ENCODE data around the gene APLN. TPM values are rescaled to one million over a fixed set of nuclear protein-coding genes. Genes with fewer than 3 reads are reported as not detected.

The APLN gene
- total RNA-seq, 2 donors from 2014 or later, result not detected

DNA sequence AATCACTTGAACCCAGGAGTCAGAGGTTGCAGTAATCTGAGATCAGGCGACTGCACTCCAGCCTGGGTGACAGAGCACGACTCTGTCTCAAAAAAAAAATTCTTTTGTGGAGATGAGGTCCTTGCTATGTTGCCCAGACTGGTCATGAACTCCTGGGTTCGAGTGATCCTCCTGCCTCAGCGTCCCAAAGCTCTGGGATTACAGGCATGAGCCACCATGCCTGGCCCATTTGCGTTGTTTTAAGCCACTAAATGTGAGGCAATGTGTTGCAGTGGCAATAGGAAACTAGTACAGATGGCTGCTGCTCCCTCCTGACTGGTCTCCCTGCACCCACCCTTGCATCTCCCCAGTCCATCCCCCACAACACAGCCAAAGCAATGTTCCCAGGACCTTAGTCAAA is 40.0 kb upstream of the APLN start:
- intact Hi-C loops (cut with DNase I), result no loop called here
- H3K36me3 ChIP-seq (replicated peaks in 1 of 2; ENCODE audit: insufficient read depth in 1 of 2, low read depth in 2 of 2), result no peaks in the 10 kb centered on the region
- no peak overlapping the region for H3K4me3 ChIP-seq
- 73 to 83% methylated on average over 2 to 5 of the region's 5 CpGs for WGBS, 2 donors
- no peaks in the 10 kb centered on the region for H3K27me3 ChIP-seq
- no peak for DNase-seq
- H3K4me1 ChIP-seq, result no peaks in the 10 kb centered on the region
- ATAC-seq, result no peak
- TF ChIP-seq, protein P1, sequence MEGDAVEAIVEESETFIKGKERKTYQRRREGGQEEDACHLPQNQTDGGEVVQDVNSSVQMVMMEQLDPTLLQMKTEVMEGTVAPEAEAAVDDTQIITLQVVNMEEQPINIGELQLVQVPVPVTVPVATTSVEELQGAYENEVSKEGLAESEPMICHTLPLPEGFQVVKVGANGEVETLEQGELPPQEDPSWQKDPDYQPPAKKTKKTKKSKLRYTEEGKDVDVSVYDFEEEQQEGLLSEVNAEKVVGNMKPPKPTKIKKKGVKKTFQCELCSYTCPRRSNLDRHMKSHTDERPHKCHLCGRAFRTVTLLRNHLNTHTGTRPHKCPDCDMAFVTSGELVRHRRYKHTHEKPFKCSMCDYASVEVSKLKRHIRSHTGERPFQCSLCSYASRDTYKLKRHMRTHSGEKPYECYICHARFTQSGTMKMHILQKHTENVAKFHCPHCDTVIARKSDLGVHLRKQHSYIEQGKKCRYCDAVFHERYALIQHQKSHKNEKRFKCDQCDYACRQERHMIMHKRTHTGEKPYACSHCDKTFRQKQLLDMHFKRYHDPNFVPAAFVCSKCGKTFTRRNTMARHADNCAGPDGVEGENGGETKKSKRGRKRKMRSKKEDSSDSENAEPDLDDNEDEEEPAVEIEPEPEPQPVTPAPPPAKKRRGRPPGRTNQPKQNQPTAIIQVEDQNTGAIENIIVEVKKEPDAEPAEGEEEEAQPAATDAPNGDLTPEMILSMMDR (IDR thresholded peaks at IDR 0.05), result no peak
- TF ChIP-seq POLR2A (IDR thresholded peaks at IDR 0.05), result no peak
- H3K9me3 ChIP-seq, result no peaks in the 10 kb centered on the region
- no peak overlapping the region for H3K27ac ChIP-seq

DNA sequence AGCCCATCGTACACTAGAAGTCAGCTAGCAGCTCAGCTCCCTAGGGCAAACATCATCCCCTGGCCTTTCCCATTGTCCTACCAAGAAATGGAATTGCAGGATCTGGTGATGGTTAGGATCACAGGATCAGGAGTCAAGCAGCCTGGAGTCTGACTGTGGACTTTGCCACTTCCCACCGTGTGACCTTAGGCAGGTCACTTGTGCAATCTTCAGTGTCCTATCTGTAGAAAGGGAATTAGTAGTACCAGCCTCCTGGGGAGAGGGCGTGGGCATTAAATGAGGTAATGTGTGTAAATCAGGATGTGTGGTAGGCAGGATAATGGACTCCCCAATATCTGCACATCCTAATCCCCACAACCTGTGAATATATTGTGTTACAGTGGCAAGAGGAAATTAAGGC is 38.6 kb upstream of the APLN start:
- no peaks in the 10 kb centered on the region for H3K9me3 ChIP-seq
- TF ChIP-seq, protein P1 (IDR thresholded peaks at IDR 0.05), result no peak
- no peak for TF ChIP-seq POLR2A (IDR thresholded peaks at IDR 0.05)
- ATAC-seq, result no peak
- intact Hi-C loops (cut with DNase I), result no loop called here
- no peaks in the 10 kb centered on the region for H3K27me3 ChIP-seq
- no peaks in the 10 kb centered on the region for H3K4me1 ChIP-seq
- no peak overlapping the region for H3K4me3 ChIP-seq
- DNase-seq, result no peak
- WGBS, 2 donors, result 78 to 81% methylated on average over 3 of the region's 3 CpGs
- no peaks in the 10 kb centered on the region for H3K36me3 ChIP-seq (replicated peaks in 1 of 2; ENCODE audit: insufficient read depth in 1 of 2, low read depth in 2 of 2)
- no peak overlapping the region for H3K27ac ChIP-seq

DNA sequence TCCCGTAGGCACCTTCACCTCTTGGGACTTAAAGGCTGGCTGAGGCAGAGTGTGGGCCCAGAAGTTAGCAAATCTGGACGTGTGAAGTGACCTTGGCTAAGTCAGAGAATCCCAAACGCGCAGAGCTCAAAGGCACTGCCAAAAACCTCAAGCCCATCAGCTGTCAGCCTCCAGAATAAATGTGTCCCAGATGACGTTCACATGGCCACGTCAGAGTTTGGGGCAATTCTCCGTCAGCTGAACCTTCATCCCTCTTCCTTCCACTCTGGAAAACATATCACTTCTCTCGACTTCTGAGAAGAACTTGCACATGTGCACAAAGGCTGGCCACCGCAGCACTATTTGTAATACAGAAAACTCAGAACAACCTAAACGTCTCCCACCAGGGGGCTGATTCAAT is 35.7 kb upstream of the APLN start:
- intact Hi-C loops (cut with DNase I), result no loop called here

DNA sequence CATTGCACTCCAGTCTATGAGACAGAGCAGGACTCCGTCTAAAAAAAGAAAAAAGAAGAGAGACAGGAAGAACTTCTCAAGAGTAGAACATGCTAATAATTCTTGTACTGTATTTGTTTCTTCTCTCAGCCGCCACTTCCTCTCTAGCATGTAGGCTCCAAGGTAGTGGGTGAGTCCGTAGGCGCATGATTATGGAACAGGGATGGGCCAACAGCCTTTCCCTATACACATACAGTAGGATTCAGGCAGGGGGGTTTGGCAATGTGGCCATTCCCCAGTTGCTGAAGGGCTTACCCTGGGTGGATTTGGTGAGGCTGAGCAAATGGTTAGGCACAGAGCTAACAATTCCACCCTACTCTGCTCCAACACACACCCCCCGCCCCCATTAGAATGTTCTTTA is 35.0 kb upstream of the APLN start:
- no peaks in the 10 kb centered on the region for H3K27me3 ChIP-seq
- no peaks in the 10 kb centered on the region for H3K9me3 ChIP-seq
- no peak for ATAC-seq
- no peak for DNase-seq
- no peaks in the 10 kb centered on the region for H3K36me3 ChIP-seq (replicated peaks in 1 of 2; ENCODE audit: insufficient read depth in 1 of 2, low read depth in 2 of 2)
- H3K4me3 ChIP-seq, result no peak overlapping the region
- no peak for TF ChIP-seq POLR2A (IDR thresholded peaks at IDR 0.05)
- TF ChIP-seq, protein P1 (IDR thresholded peaks at IDR 0.05), result no peak
- no peak overlapping the region for H3K27ac ChIP-seq
- no peaks in the 10 kb centered on the region for H3K4me1 ChIP-seq
- WGBS, 2 donors, result 80 to 92% methylated on average over 3 to 4 of the region's 5 CpGs
- intact Hi-C loops (cut with DNase I), result no loop called here

More for the DNA sequence above, 35.7 kb upstream of the APLN start:
- no peaks in the 10 kb centered on the region for H3K9me3 ChIP-seq
- H3K36me3 ChIP-seq (replicated peaks in 1 of 2; ENCODE audit: insufficient read depth in 1 of 2, low read depth in 2 of 2), result no peaks in the 10 kb centered on the region
- no peak for DNase-seq
- H3K4me1 ChIP-seq, result no peaks in the 10 kb centered on the region
- ATAC-seq, result no peak
- no peak overlapping the region for H3K4me3 ChIP-seq
- TF ChIP-seq, protein P1 (IDR thresholded peaks at IDR 0.05), result no peak
- TF ChIP-seq POLR2A (IDR thresholded peaks at IDR 0.05), result no peak
- 42 to 45% methylated on average over 6 to 10 of the region's 10 CpGs for WGBS, 2 donors
- H3K27ac ChIP-seq, result no peak overlapping the region
- H3K27me3 ChIP-seq, result no peaks in the 10 kb centered on the region

DNA sequence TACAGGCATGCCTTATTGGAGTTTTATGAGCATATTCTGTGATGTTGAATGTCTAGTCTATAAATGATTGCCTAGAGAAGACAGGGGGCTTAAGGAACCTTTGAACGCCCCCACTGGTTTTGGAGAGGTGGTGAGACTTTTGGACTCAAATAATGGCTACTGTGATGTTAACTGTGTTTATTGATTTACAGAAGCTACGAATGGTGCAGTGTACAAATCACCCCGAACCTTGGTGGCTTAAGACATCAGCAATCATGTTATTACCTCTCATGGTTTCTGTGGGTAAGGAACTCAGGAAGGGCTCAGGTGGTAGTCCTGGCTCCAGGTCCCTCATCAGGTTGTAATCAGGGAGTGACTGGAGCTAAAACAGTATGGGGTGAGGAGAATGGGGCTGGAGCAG is 33.3 kb upstream of the APLN start:
- WGBS, 2 donors, result 83 to 88% methylated on average over 3 of the region's 3 CpGs
- TF ChIP-seq, protein P1 (IDR thresholded peaks at IDR 0.05), result no peak
- no peak for TF ChIP-seq POLR2A (IDR thresholded peaks at IDR 0.05)
- Histone ChIP-seq H3K4me1 (no peaks in the 10 kb centered on the region), H3K4me3 (no peak overlapping the region), H3K9me3 (no peaks in the 10 kb centered on the region), H3K27ac (no peak overlapping the region), H3K36me3 (replicated peaks in 1 of 2; ENCODE audit: insufficient read depth in 1 of 2, low read depth in 2 of 2) (no peaks in the 10 kb centered on the region), H3K27me3 (no peaks in the 10 kb centered on the region)
- ATAC-seq (no peak), DNase-seq (no peak)
- intact Hi-C loops (cut with DNase I), result no loop called here
